KOPT-K1 (cell line): ENCODE results near the gene HOXB4.

Experiments used
- H3K27ac ChIP-seq: fragments of 200-600 bp; sonication (generic); 2 replicates; pipeline ENCODE4 v1.5.1; 2016; ENCODE audit warnings: antibody characterized with exemption, mild to moderate bottlenecking, low read depth, low read length; ENCODE audit not compliant: poor library complexity, severe bottlenecking
- H3K36me3 ChIP-seq: fragments of 200-600 bp; sonication (generic); 2 replicates; pipeline ENCODE4 v1.5.1; 2017; ENCODE audit warnings: antibody characterized with exemption, mild to moderate bottlenecking, low read length, moderate library complexity; ENCODE audit not compliant: insufficient read depth
- H3K9me3 ChIP-seq: fragments of 200-600 bp; sonication (generic); 2 replicates; pipeline ENCODE4 v1.5.1; 2017; ENCODE audit warnings: antibody characterized with exemption, low read length, mild to moderate bottlenecking; ENCODE audit not compliant: insufficient read depth, poor library complexity, severe bottlenecking

HOXB4 gene

GRCh38 chr17:48609033-48609432 lies 30.9 kb upstream of the HOXB4 start:
- Histone ChIP-seq H3K9me3 (no peaks in the 10 kb centered on the region), H3K27ac (no peak overlapping the region), H3K36me3 (no peaks in the 10 kb centered on the region)

GRCh38 chr17:48608494-48608834 lies 30.3 kb upstream of the HOXB4 start:
- no peaks in the 10 kb centered on the region for H3K36me3 ChIP-seq
- H3K9me3 ChIP-seq, result no peaks in the 10 kb centered on the region
- H3K27ac ChIP-seq, result no peak overlapping the region

GRCh38 chr17:48606892-48607614 lies 28.9 kb upstream of the HOXB4 start:
- H3K36me3 ChIP-seq, result no peaks in the 10 kb centered on the region
- no peaks in the 10 kb centered on the region for H3K9me3 ChIP-seq
- no peak overlapping the region for H3K27ac ChIP-seq

GRCh38 chr17:48605991-48606891 lies 28.1 kb upstream of the HOXB4 start:
- Histone ChIP-seq H3K36me3 (no peaks in the 10 kb centered on the region), H3K9me3 (no peaks in the 10 kb centered on the region), H3K27ac (no peak overlapping the region)

GRCh38 chr17:48605409-48605919 lies 27.3 kb upstream of the HOXB4 start:
- H3K36me3 ChIP-seq, result no peaks in the 10 kb centered on the region
- no peaks in the 10 kb centered on the region for H3K9me3 ChIP-seq
- no peak overlapping the region for H3K27ac ChIP-seq

- no peak within 1 kb of the TSS for H3K27ac ChIP-seq
- H3K36me3 ChIP-seq, result no peaks in the 10 kb centered on the region
- no peaks in the 10 kb centered on the region for H3K9me3 ChIP-seq
Observed at GRCh38 chr17:48604770-48605329, 26.7 kb upstream of the HOXB4 start, which contains the start of gene HOXB6. TSS of gene HOXB6 (minus strand) at chr17:48604986. CDS start at chr17:48598150, 6,836 bp downstream.

GRCh38 chr17:48603959-48604769 lies 26.0 kb upstream of the HOXB4 start:
- Histone ChIP-seq H3K36me3 (no peaks in the 10 kb centered on the region), H3K27ac (no peak overlapping the region)

GRCh38 chr17:48601539-48602425 lies 23.6 kb upstream of the HOXB4 start:
- Histone ChIP-seq H3K27ac (no peak overlapping the region), H3K9me3 (no peaks in the 10 kb centered on the region), H3K36me3 (no peaks in the 10 kb centered on the region)

More at GRCh38 chr17:48603959-48604769, 26.0 kb upstream of the HOXB4 start:
- H3K9me3 ChIP-seq, result no peaks in the 10 kb centered on the region

- H3K27ac ChIP-seq, result no peak overlapping the region
- no peaks in the 10 kb centered on the region for H3K36me3 ChIP-seq
- no peaks in the 10 kb centered on the region for H3K9me3 ChIP-seq
Observed at GRCh38 chr17:48601207-48601538, 23.0 kb upstream of the HOXB4 start.

GRCh38 chr17:48600244-48601098 lies 22.3 kb upstream of the HOXB4 start:
- H3K36me3 ChIP-seq, result no peaks in the 10 kb centered on the region
- no peaks in the 10 kb centered on the region for H3K9me3 ChIP-seq
- no peak overlapping the region for H3K27ac ChIP-seq

GRCh38 chr17:48599354-48599753 lies 21.2 kb upstream of the HOXB4 start:
- no peak overlapping the region for H3K27ac ChIP-seq
- no peaks in the 10 kb centered on the region for H3K9me3 ChIP-seq

GRCh38 chr17:48598736-48599135 lies 20.6 kb upstream of the HOXB4 start:
- H3K27ac ChIP-seq, result no peak overlapping the region
- H3K9me3 ChIP-seq, result no peaks in the 10 kb centered on the region
- no peaks in the 10 kb centered on the region for H3K36me3 ChIP-seq

More at GRCh38 chr17:48599354-48599753, 21.2 kb upstream of the HOXB4 start:
- no peaks in the 10 kb centered on the region for H3K36me3 ChIP-seq
